ENCODE measurements around the gene OLFML3.

DNA sequence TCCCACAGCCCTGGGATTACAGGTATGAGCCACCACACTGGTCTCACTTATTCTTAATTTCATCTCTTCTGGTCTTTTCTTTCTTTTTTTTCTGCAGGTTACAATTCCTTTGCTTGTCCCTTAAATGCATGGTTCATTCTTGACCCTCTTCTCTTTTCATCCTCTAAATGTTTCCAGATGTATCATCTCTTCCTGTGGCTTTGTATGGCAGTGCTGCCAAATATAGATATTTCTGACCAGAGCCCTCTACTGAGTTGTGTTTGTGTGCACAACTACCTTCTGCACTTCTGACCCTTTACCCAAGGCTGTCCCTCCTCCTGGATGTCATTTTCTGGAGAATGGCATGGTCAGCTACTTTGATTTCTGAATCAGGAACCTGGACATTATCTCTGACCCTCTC is 32.5 kb downstream of the OLFML3 start:
- TF ChIP-seq POLR2AphosphoS5 (IDR thresholded peaks at IDR 0.05; ENCODE audit: low read depth, low read length) (no peak), POLR2A (IDR thresholded peaks at IDR 0.05; ENCODE audit: low read depth, low read length) (no peak)

Measured in GM12892 (cell line).